ENCODE data around the gene CARS2. TPM values are rescaled to one million over a fixed set of nuclear protein-coding genes. Genes with fewer than 3 reads are reported as not detected.
A peak's percentile ranks its signal among the peaks of the same experiment; 100 is the strongest.

Gene CARS2
- total RNA-seq, 1 experiment from 2014 or later: 41.9 TPM

- H3K27me3 ChIP-seq (ENCODE audit: insufficient read depth, low read length): no peaks in the 10 kb centered on the region
- Mint-ChIP-seq H3K27ac (peak overlapping the region in 2 of 3 experiments; percentile 29 to 82; a peak in 4 of 7 replicates), H3K4me1 (peaks cover 2 to 6% of the 10 kb centered on the region in 2 experiments; a peak in 1 of 4 replicates), H3K4me3 (no peak overlapping the region), H3K27me3 (ENCODE audit: low read depth) (no peaks in the 10 kb centered on the region), H3K9me3 (no peaks in the 10 kb centered on the region), H3K36me3 (ENCODE audit: insufficient read depth in 1 of 3, low read depth in 3 of 3) (peaks cover 7 to 25% (median 23%) of the 10 kb centered on the region in 3 experiments; a peak in 5 of 7 replicates)
- H3K23ac ChIP-seq (ENCODE audit: insufficient read length, low read depth, low read length): no peak overlapping the region
- no peak overlapping the region for H3K4me2 ChIP-seq (ENCODE audit: insufficient read depth, insufficient read length, low read length)
- no peak overlapping the region for H3K4ac ChIP-seq (ENCODE audit: low read depth, low read length)
- no peak overlapping the region for H3T11ph ChIP-seq (ENCODE audit: low read length)
- no peak for DNase-seq
- no peak overlapping the region for H4K5ac ChIP-seq (ENCODE audit: insufficient read length, low read depth, low read length)
- no peaks in the 10 kb centered on the region for H3K23me2 ChIP-seq (ENCODE audit: insufficient read length, low read depth, low read length, poor library complexity, severe bottlenecking)
- H3K79me1 ChIP-seq (ENCODE audit: insufficient read depth, low read depth, low read length, poor library complexity, severe bottlenecking): peaks cover 6% of the 10 kb centered on the region
- H3K9me3 ChIP-seq (ENCODE audit: control insufficient read depth, low read depth, low read length): no peaks in the 10 kb centered on the region
- WGBS (ENCODE audit: extremely low coverage, insufficient read length, low lambda C conversion rate): no CpG with 5 or more reads among the region's 8 CpGs
- no peaks in the 10 kb centered on the region for H4K20me1 ChIP-seq (ENCODE audit: control insufficient read depth, insufficient read depth, insufficient read length)
- H4K8ac ChIP-seq (replicated peaks; ENCODE audit: insufficient read length, low read depth, low read length): no peak overlapping the region
- H2AFZ ChIP-seq (ENCODE audit: low read length): no peak overlapping the region
- H3K56ac ChIP-seq (ENCODE audit: insufficient read length, low read depth, low read length): no peak overlapping the region
- no peak overlapping the region for H2BK5ac ChIP-seq (ENCODE audit: insufficient read length, low read length)
- H3K18ac ChIP-seq (ENCODE audit: insufficient read length, low read depth, low read length): no peak overlapping the region
- H3K14ac ChIP-seq (ENCODE audit: insufficient read depth, low read length): no peak overlapping the region
- no peak overlapping the region for H4K91ac ChIP-seq (ENCODE audit: insufficient read length, low read depth, low read length)
- no peak for TF ChIP-seq CTCF (conservative IDR thresholded peaks at IDR 0.05)
- no peak overlapping the region for H3K27ac ChIP-seq (ENCODE audit: insufficient read length, low read depth, low read length)
- no peak overlapping the region for H2AK5ac ChIP-seq (ENCODE audit: insufficient read length, low read length)
- H3K4me1 ChIP-seq (ENCODE audit: insufficient read depth, low read length): no peaks in the 10 kb centered on the region
- H2BK12ac ChIP-seq (ENCODE audit: insufficient read length, low read depth, low read length): no peak overlapping the region
- H2BK20ac ChIP-seq (ENCODE audit: low read depth, low read length, poor library complexity, severe bottlenecking): no peak overlapping the region
- H2BK120ac ChIP-seq (ENCODE audit: low read depth, low read length, poor library complexity, severe bottlenecking): no peak overlapping the region
- H2BK15ac ChIP-seq (ENCODE audit: low read depth, low read length): no peak overlapping the region
- H3K9ac ChIP-seq (ENCODE audit: extremely low read depth, insufficient read length, low read length): no peak overlapping the region
- peaks cover 12% of the 10 kb centered on the region; the same call in 1 of the 2 replicates for H3K79me2 ChIP-seq (ENCODE audit: insufficient read depth, low read length)
Observed at GRCh38 chr13:110723598-110723997, 17.7 kb upstream of the CARS2 start.
